Common myeloid progenitor, CD34-positive (primary cell): ENCODE measurements around the gene C3orf33.
A peak's percentile ranks its signal among the peaks of the same experiment; 100 is the strongest.

ENCODE experiments used
- CTCF ChIA-PET: fragments of 350-600 bp; sonication (Branson Sonifier 250); formaldehyde crosslinking; loops from one replicate; lab custom pipeline; 2021; ENCODE audit warnings: antibody characterized with exemption; lab: Charles Lee
- POLR2A ChIA-PET: fragments of 350-600 bp; sonication (Branson Sonifier 250); formaldehyde crosslinking; loops from one replicate; lab custom pipeline; 2021; ENCODE audit warnings: antibody characterized with exemption; lab: Charles Lee
- DNase-seq, 3 donors: peaks; one replicate each; pipeline versions ENCODE4 v3.0.0 to v3.0.0-alpha.2; 2013
- H3K27ac ChIP-seq, 2 experiments: 1 replicate in 1 of 2; 2 replicates in 1 of 2; pipeline ENCODE4 v1.7.0; 2013; ENCODE audit warnings: inconsistent platforms in 2 of 2, low read length in 2 of 2, mild to moderate bottlenecking in 2 of 2, low read depth in 1 of 2, moderate library complexity in 1 of 2; ENCODE audit not compliant: severe bottlenecking in 2 of 2, insufficient read depth in 1 of 2, poor library complexity in 1 of 2
- H3K27me3 ChIP-seq, 5 experiments: replicated peaks in 2 of 5; 1 replicate in 3 of 5; 2 replicates in 2 of 5; pipeline versions ENCODE4 v1.6.1 to v1.7.0; 2013; ENCODE audit warnings: low read length in 4 of 5, mild to moderate bottlenecking in 2 of 5, moderate library complexity in 2 of 5, inconsistent platforms in 1 of 5; ENCODE audit not compliant: insufficient read depth in 5 of 5, control insufficient read depth in 4 of 5
- H3K36me3 ChIP-seq, 4 experiments: 1 replicate in 2 of 4; 2 replicates in 2 of 4; pipeline versions ENCODE4 v1.6.1 to v1.7.0; 2013; ENCODE audit warnings: low read length in 3 of 4, control low read depth in 1 of 4, mild to moderate bottlenecking in 1 of 4; ENCODE audit not compliant: control insufficient read depth in 4 of 4, insufficient read depth in 4 of 4
- H3K4me1 ChIP-seq, 4 experiments: 1 replicate in 3 of 4; 2 replicates in 1 of 4; pipeline versions ENCODE4 v1.6.1 to v1.7.1; 2013; ENCODE audit warnings: low read length in 3 of 4, mild to moderate bottlenecking in 3 of 4, control low read depth in 1 of 4, inconsistent platforms in 1 of 4, moderate library complexity in 1 of 4; ENCODE audit not compliant: control insufficient read depth in 4 of 4, insufficient read depth in 4 of 4; ENCODE audit errors: control extremely low read depth in 1 of 4
- H3K4me3 ChIP-seq, 7 experiments: 1 replicate in 4 of 7; 2 replicates in 3 of 7; pipeline versions ENCODE4 v1.5.1 to v1.7.0; 2013; ENCODE audit warnings: mild to moderate bottlenecking in 7 of 7, low read length in 6 of 7, moderate library complexity in 6 of 7, inconsistent platforms in 2 of 7, low read depth in 2 of 7, control low read depth in 1 of 7; ENCODE audit not compliant: insufficient read depth in 4 of 7, control insufficient read depth in 1 of 7; ENCODE audit errors: extremely low read depth in 1 of 7
- H3K9me3 ChIP-seq, 5 experiments: 1 replicate in 4 of 5; 2 replicates in 1 of 5; pipeline versions ENCODE4 v1.6.1 to v1.7.1; 2013; ENCODE audit warnings: low read length in 4 of 5, mild to moderate bottlenecking in 2 of 5, inconsistent platforms in 1 of 5, low read depth in 1 of 5, moderate library complexity in 1 of 5; ENCODE audit not compliant: control insufficient read depth in 4 of 5, insufficient read depth in 2 of 5; ENCODE audit errors: control extremely low read depth in 1 of 5
- WGBS: methylation state at CpG from one replicate; pipeline ENCODE4 v1.1.5; 2013; ENCODE audit not compliant: insufficient coverage; 5-methylcytosine and 5-hydroxymethylcytosine counted together

The C3orf33 gene

GRCh38 chr3:155790272-155790925, 15.7 kb downstream of the C3orf33 start:
- peaks cover 0 to 17% (median 8%) of the 10 kb centered on the region in 4 experiments for H3K36me3 ChIP-seq
- peaks cover 0 to 5% (median 4%) of the 10 kb centered on the region in 5 experiments for H3K9me3 ChIP-seq
- 6% methylated on average over 2 of the region's 4 CpGs for WGBS
- no peaks in the 10 kb centered on the region for H3K27me3 ChIP-seq
- CTCF ChIA-PET, result interaction anchor here (3.4 kb wide), 1 partner anchor 16 kb away, joined by 17 read pairs; the partner anchor contains the start of gene C3orf33
- peaks cover 0 to 3% (median 0%) of the 10 kb centered on the region in 4 experiments for H3K4me1 ChIP-seq
- no peak overlapping the region for H3K4me3 ChIP-seq
- DNase-seq, result peak in 1 of 3 donors; percentile 31
- POLR2A ChIA-PET, result interaction anchor here (0.9 kb wide), 1 partner anchor 15 kb away, joined by 3 read pairs; no protein-coding TSS in a partner anchor
- H3K27ac ChIP-seq, result no peak overlapping the region

- CTCF ChIA-PET, result interaction anchor here (0.7 to 1.0 kb wide), 2 partner anchors 20 to 30 kb away, joined by 3 to 4 read pairs; partner anchors contain the start of gene C3orf33
- Histone ChIP-seq H3K27ac (no peak overlapping the region), H3K27me3 (no peaks in the 10 kb centered on the region), H3K4me1 (peaks cover 0 to 2% (median 0%) of the 10 kb centered on the region in 4 experiments), H3K4me3 (no peak overlapping the region), H3K9me3 (peaks cover 0 to 17% (median 6%) of the 10 kb centered on the region in 5 experiments), H3K36me3 (peaks cover 0 to 17% (median 5%) of the 10 kb centered on the region in 4 experiments)
- POLR2A ChIA-PET, result no interaction called here
- no peak for DNase-seq
Measured at GRCh38 chr3:155785662-155786295, 20.3 kb downstream of the C3orf33 start.

GRCh38 chr3:155782390-155782953, 23.6 kb downstream of the C3orf33 start:
- CTCF ChIA-PET, result interaction anchor here (0.6 to 1.0 kb wide), 2 partner anchors 13 to 1949 kb away, joined by 3 to 4 read pairs; no protein-coding TSS in a partner anchor
- POLR2A ChIA-PET, result no interaction called here
- no peaks in the 10 kb centered on the region for H3K27me3 ChIP-seq
- H3K4me3 ChIP-seq, result no peak overlapping the region
- peaks cover 3 to 32% (median 5%) of the 10 kb centered on the region in 4 experiments for H3K36me3 ChIP-seq
- no peaks in the 10 kb centered on the region for H3K4me1 ChIP-seq
- no CpG with 5 or more reads among the region's 1 CpG for WGBS
- no peak overlapping the region for H3K27ac ChIP-seq
- H3K9me3 ChIP-seq, result peaks cover 1 to 21% (median 6%) of the 10 kb centered on the region in 5 experiments
- DNase-seq, result peak in 2 of 3 donors; percentile 23 to 39

GRCh38 chr3:155780291-155780690, 25.8 kb downstream of the C3orf33 start:
- CTCF ChIA-PET, result interaction anchor here (1.3 kb wide), 1 partner anchor 26 kb away, joined by 5 read pairs; the partner anchor contains the start of gene C3orf33

GRCh38 chr3:155778462-155778861, 27.6 kb downstream of the C3orf33 start:
- H3K27ac ChIP-seq, result no peak overlapping the region
- ChIA-PET CTCF (no interaction called here), POLR2A (no interaction called here)
- H3K9me3 ChIP-seq, result peaks cover under 1 to 20% (median 6%) of the 10 kb centered on the region in 5 experiments
- peaks cover 4 to 26% (median 8%) of the 10 kb centered on the region in 4 experiments for H3K36me3 ChIP-seq
- no peak overlapping the region for H3K4me3 ChIP-seq
- no peak for DNase-seq
- no peaks in the 10 kb centered on the region for H3K27me3 ChIP-seq
- H3K4me1 ChIP-seq, result no peaks in the 10 kb centered on the region

More at GRCh38 chr3:155780291-155780690, 25.8 kb downstream of the C3orf33 start:
- H3K9me3 ChIP-seq, result peaks cover 1 to 21% (median 6%) of the 10 kb centered on the region in 5 experiments
- no peak overlapping the region for H3K4me3 ChIP-seq
- no peak overlapping the region for H3K27ac ChIP-seq
- DNase-seq, result no peak
- H3K27me3 ChIP-seq, result no peaks in the 10 kb centered on the region
- peaks cover 3 to 34% (median 5%) of the 10 kb centered on the region in 4 experiments for H3K36me3 ChIP-seq
- H3K4me1 ChIP-seq, result no peaks in the 10 kb centered on the region
- POLR2A ChIA-PET, result no interaction called here

GRCh38 chr3:155772801-155773200, 33.3 kb downstream of the C3orf33 start:
- ChIA-PET CTCF (interaction anchor here (1.2 kb wide), 1 partner anchor 18 kb away, joined by 3 read pairs; no protein-coding TSS in a partner anchor), POLR2A (no interaction called here)

More at GRCh38 chr3:155772801-155773200, 33.3 kb downstream of the C3orf33 start:
- H3K9me3 ChIP-seq, result peaks cover 3 to 12% (median 6%) of the 10 kb centered on the region in 5 experiments
- H3K4me1 ChIP-seq, result no peaks in the 10 kb centered on the region
- no CpG with 5 or more reads among the region's 1 CpG for WGBS
- H3K27ac ChIP-seq, result no peak overlapping the region
- no peak for DNase-seq
- peaks cover 7 to 23% (median 12%) of the 10 kb centered on the region in 4 experiments for H3K36me3 ChIP-seq
- no peaks in the 10 kb centered on the region for H3K27me3 ChIP-seq
- H3K4me3 ChIP-seq, result no peak overlapping the region
